NCI-H146 (cell line): ENCODE measurements around the gene PLCXD3.

ENCODE experiments used
- DNase-seq: peaks from one replicate; lab custom pipeline; 2025; lab: John Stamatoyannopoulos, UW

PLCXD3 gene

GRCh38 chr5:41413074-41413473 is 97.3 kb downstream of the PLCXD3 start:
- no peak for DNase-seq

GRCh38 chr5:41412496-41412895 is 97.9 kb downstream of the PLCXD3 start:
- no peak for DNase-seq

- no peak for DNase-seq
Measured at GRCh38 chr5:41410737-41411136, 99.7 kb downstream of the PLCXD3 start.

GRCh38 chr5:41410307-41410706 is 100.1 kb downstream of the PLCXD3 start:
- no peak for DNase-seq

- no peak for DNase-seq
Measured at GRCh38 chr5:41408676-41409443, 101.5 kb downstream of the PLCXD3 start.

- no peak for DNase-seq
Measured at GRCh38 chr5:41406936-41407335, 103.5 kb downstream of the PLCXD3 start.

- DNase-seq = no peak
Measured at GRCh38 chr5:41406424-41406823, 104.0 kb downstream of the PLCXD3 start.

GRCh38 chr5:41404757-41405156 is 105.6 kb downstream of the PLCXD3 start:
- DNase-seq = no peak

- no peak for DNase-seq
Measured at GRCh38 chr5:41403846-41404245, 106.6 kb downstream of the PLCXD3 start.

GRCh38 chr5:41402845-41403244 is 107.6 kb downstream of the PLCXD3 start:
- DNase-seq = no peak

- no peak for DNase-seq
Measured at GRCh38 chr5:41399839-41400238, 110.6 kb downstream of the PLCXD3 start.

GRCh38 chr5:41392016-41392415 is 118.4 kb downstream of the PLCXD3 start:
- no peak for DNase-seq

GRCh38 chr5:41374631-41375030 is 135.8 kb downstream of the PLCXD3 start:
- no peak for DNase-seq

GRCh38 chr5:41373230-41373629 is 137.2 kb downstream of the PLCXD3 start:
- DNase-seq = no peak

- no peak for DNase-seq
Measured at GRCh38 chr5:41371738-41372137, 138.7 kb downstream of the PLCXD3 start.

- DNase-seq = no peak
Measured at GRCh38 chr5:41370482-41370881, 139.9 kb downstream of the PLCXD3 start.

- no peak for DNase-seq
Measured at GRCh38 chr5:41369799-41370198, 140.6 kb downstream of the PLCXD3 start.

GRCh38 chr5:41368158-41368557 is 142.2 kb downstream of the PLCXD3 start:
- DNase-seq = no peak

GRCh38 chr5:41365369-41365768 is 145.0 kb downstream of the PLCXD3 start:
- DNase-seq = no peak

GRCh38 chr5:41364346-41364745 is 146.1 kb downstream of the PLCXD3 start:
- no peak for DNase-seq

- no peak for DNase-seq
Measured at GRCh38 chr5:41363343-41363986, 146.9 kb downstream of the PLCXD3 start.

GRCh38 chr5:41356786-41357185 is 153.6 kb downstream of the PLCXD3 start:
- DNase-seq = no peak

GRCh38 chr5:41349846-41350245 is 160.6 kb downstream of the PLCXD3 start:
- no peak for DNase-seq

GRCh38 chr5:41347569-41347968 is 162.8 kb downstream of the PLCXD3 start:
- no peak for DNase-seq
